GM21576 (cell line): ENCODE data around the gene APOB.
A peak's percentile ranks its signal among the peaks of the same experiment; 100 is the strongest.

Experiments used
- ATAC-seq: cut with Tn5 transposase; IDR thresholded peaks from one replicate; pipeline ENCODE4 v1.9.1; 2021; ENCODE audit warnings: mild to moderate bottlenecking, moderate library complexity; ENCODE audit not compliant: unreplicated experiment

APOB gene

DNA sequence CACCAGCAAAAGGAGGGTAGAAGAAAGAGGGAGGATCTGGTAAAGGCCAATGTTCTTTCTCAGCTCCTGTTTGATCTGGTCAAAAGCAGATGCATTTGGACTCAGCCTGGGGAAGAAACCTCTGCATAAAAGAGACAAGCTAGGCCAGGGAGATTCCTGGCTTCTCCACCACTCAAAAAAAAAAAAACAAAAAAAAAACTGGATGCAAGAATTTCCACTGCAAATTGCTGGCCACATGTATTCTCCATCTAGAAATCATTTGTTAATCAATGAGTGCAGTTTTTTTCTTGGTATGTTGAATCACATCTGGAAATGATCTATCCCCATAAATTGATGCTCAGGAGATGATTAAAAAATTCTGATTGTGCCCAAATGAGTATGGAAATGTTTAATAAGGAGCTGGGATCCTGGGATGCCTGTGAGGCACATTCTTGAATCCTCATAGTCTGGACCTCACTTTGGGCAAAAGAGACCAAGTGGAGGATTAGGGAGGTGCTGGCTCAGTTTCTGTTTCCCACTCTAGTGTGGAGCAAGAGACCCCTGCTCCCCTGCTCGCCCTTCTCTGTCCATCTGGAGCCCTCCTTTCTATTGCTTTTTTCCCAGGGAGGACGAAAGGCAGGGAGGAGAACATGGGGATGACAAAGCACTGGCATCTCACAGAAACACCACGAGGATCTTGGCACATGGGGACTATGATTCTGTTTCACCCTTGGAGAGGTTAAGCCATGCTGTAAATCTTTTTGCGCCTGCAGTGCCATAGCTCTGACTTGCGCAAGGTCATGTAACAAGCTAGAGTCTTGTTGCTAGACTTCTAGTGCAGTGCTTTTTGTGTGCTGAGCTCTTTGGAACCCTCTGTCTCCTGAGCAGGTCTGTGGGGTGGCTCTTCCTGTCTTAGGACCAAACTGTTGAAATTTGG lies 57.6 kb downstream of the APOB start:
- no peak for ATAC-seq

GRCh38 chr2:20985062-20985461 lies 58.8 kb downstream of the APOB start:
- no peak for ATAC-seq

DNA sequence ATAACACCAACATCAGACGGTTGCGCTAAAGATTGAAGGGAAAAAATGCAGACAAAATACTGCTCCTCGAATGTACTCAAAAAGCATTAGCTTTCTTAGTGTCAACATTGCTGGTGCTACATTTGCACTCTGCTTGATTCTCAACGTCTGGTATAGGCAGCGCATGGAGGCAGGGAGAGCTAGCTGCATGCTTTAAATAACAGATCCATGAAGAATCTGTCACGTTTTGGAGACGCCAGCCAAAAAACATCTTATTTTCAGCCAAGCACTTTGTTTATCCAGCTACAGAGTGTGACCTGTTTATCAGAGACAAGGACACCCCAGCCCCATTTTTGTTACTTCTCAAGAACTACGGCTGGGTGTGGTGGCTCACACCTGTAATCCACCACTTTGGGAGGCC lies 59.5 kb downstream of the APOB start:
- no peak for ATAC-seq

DNA sequence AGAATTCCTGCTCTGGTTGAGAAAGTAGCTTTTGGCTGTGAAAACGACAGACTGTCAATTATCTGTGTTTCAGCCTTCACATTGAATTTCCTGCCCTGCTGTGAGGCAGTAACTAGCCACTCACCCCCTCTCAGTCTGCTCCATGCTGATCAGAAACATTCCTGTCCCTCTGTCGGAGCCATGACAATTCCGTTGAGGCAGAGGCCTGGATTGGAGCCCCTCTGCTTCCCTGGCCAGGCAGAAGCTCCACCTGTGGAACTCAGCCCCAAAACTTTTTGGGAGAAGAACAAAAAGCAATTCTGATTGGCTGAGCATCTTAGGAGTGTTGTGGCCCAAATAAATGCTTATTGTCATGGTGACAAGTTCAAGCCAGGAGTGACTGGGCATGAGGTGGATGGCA lies 60.0 kb downstream of the APOB start:
- ATAC-seq, result no peak

DNA sequence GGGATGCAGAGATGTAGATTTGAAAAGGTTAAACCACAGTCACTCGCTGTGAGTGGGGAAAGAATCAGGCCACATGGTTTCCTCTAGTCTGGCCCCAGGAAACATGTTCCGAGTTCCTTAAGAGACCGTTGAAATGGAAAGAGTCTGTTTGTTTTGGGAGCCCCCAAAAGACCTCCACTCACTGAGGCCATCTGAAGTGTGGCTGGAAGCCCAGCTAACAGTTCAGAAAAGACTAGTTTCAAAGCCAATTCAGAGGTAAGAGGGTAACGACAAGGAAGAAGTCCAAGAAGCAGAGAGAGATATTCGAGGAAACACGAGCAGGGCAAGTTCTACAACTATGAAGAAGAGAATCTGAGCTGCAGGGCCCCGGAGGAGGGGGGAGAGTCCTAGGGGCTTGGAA lies 61.0 kb downstream of the APOB start:
- ATAC-seq, result no peak

DNA sequence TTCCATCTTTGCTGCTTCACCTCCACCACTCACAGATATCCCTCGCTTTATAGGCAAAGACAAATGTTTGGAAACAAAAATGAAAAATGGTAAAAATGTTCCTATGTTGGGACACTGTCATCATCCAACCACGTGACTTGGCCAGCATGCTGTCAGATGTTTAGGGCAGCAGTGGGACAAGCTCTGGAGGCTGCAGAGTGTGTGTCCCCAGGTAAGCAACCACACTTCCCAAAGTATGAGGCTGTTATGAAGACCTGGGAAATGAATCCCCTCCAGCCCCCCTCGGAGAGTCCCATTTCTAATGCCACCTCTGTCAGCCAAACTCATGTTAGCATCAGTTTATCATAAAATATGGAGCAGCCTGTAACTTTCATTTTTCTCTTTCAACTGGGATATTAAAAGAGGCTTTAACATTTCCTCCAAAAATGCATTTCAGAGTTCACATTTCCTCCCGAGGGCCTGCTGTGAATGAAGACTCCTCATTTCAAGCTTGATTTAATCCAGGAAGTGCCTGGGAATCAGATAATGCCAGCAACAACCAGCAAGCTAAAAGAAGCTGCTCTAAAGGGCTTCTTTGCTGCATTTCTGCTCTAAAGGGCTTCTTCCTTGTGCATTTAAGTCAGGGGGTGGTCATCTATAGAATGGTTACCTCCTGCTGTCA lies 66.2 kb downstream of the APOB start:
- ATAC-seq, result no peak

GRCh38 chr2:20976527-20976926 lies 67.3 kb downstream of the APOB start:
- ATAC-seq, result no peak

GRCh38 chr2:20972792-20973565 lies 70.9 kb downstream of the APOB start:
- ATAC-seq, result no peak

GRCh38 chr2:20972110-20972509 lies 71.8 kb downstream of the APOB start:
- no peak for ATAC-seq

- ATAC-seq, result no peak
These were observed 73.8 kb downstream of the APOB start for GRCh38 chr2:20970068-20970467.

DNA sequence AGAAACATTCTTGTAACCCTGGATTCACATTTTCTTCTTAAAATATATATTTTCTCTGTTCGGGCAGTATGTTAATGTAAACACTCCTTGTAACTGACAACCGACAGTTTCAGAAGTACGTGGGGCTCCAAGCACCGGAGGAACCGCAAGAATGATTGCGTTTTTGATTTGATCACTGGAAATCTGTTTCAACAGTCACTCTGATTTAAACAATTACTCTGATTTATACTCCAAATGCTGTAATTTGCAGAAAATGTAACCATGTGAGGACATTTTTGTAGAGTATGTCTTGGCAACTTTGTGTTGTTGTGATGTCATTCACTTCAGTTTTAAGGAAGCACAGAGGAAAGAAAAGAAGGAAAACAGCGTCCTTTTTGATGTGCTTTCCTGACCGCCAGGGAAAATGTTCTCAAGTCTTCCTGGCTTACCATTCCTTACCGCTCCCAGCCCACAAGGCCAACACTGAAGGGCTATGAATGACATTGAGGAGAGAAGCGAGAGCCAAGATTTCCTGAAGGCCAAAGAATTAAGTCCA lies 77.7 kb downstream of the APOB start:
- no peak for ATAC-seq

- ATAC-seq, result no peak
These were observed 78.7 kb downstream of the APOB start for GRCh38 chr2:20965221-20965620.

- ATAC-seq, result no peak
These were observed 80.0 kb downstream of the APOB start for GRCh38 chr2:20963867-20964266.

DNA sequence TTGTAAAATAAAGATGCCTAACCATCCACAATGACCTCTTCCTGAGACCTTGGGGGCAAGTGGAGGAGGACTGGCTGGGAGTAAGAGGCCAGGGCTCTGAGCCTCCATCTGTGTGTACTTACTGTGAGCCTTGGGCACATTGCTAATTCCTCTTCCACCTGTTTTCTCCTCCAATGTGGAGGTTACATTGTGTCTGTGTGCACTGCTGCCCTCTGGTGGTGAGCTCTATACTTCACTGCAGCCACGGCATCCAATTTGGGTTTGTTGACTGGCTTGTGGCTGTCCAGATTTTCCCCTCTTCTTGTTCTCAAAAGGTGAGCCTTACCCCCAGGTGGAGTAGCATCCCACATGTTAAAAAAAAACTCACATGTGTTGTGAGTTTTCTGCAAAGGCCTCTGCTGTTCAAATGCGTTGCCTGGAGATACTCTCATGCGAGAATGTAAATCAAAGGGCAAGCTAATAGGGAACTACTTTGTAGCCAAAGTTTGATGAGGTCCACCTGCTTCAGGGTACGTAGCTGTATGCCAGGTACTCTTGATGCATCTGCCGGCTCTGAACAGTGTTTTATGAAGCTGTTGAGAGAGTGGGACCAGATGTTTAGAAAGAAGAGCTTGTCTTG lies 80.8 kb downstream of the APOB start:
- ATAC-seq, result peak; percentile 91

DNA sequence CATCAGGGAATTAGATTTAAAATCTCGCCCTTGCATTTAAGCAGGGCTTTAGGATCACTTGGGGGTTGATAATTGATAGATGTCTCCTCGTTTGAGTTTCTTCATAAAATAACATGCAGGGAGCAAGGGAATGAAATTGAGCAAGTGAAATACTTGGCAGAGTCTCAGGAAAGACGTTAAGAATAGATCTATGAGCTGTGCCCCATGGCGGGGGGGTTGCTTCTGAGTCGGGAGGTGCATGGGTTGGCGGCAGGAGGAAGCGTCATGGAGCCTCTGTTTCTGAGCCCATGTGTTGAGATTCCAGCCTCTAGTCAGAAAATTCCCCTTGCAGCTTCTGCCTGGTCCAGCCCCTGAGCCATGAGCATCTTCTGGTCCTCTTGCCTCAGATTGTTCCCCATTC lies 82.0 kb downstream of the APOB start:
- ATAC-seq, result no peak

- ATAC-seq, result no peak
These were observed 83.9 kb downstream of the APOB start for GRCh38 chr2:20960003-20960402.

DNA sequence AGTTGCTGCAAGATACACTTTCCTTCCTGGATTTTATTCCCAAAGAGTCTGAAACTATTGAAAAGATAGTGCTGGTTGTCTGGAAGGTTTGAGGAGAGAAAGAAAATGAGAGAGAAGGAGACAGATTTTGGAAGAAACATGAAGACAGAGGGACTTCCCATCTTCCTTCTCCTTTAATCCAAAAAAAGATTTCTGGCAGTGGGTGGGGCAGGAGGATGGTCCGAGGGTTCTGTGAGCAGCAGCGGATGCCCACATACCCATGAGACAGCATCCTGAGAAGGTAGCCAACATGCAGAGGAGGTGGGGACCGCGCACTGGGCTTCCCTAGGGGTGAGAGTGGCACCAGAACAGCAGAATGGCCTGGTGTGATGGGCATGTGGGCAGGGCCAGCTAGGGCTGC lies 84.6 kb downstream of the APOB start:
- no peak for ATAC-seq

- no peak for ATAC-seq
These were observed 85.9 kb downstream of the APOB start for GRCh38 chr2:20957788-20958525.

DNA sequence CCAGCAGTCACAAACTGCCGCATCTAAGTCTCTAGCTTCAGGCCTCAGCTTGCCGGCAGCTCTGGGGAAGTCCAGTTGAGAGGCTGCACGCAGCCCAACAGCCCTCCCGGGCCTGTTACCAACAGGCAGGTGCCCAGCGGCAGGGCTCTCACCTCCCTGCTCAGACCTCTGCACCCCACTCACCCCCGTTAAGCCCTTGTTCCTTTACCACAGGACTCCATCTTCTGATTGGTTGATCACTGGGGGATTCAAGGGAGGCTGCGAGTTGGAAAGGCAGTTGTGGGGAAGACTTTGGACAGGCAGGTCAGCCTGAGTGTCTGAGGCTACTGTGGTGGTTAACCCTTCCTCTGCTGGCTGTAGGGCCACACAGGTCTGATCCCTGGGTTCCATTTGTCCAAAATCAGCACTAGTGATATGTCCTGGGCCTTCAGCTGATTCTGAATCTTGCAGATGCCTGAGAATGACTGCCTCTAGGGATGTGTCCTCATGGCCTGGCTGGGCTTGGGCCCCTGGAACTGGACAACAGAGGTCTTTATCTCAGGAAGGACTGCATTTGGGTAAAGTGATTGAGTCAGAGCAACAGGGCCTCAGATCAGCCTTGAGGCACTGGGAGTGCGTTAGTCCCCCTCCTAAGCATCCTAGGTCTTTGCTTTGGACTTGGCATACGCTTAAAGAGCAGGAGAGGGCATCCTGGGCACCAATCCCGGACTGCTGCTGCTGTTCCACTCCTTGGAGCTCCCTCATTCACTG lies 88.4 kb downstream of the APOB start:
- no peak for ATAC-seq
